H1 (cell line): Measurements from ENCODE around the gene TMEM14B. TPM values are rescaled to one million over a fixed set of nuclear protein-coding genes. Genes with fewer than 3 reads are reported as not detected.
"Not testable (repeated sequence)": the region's sequence is repeated elsewhere in the genome, so short reads cannot be mapped to it uniquely, and the experiment has no call there.

ENCODE experiments used
- CTCF ChIA-PET: fragments of 300-600 bp; sonication (Branson Sonifier 250); formaldehyde crosslinking; loops from one replicate; lab custom pipeline; 2021; ENCODE audit not compliant: partially characterized antibody; lab: Charles Lee
- POLR2A ChIA-PET: fragments of 300-600 bp; sonication (Branson Sonifier 250); formaldehyde crosslinking; loops from one replicate; lab custom pipeline; 2021; ENCODE audit warnings: inconsistent platforms; ENCODE audit not compliant: partially characterized antibody; lab: Charles Lee
- DNase-seq, 2 experiments: peaks; one replicate each; pipeline versions ENCODE4 v3.0.0 to v3.0.0-alpha.2; 2010 to 2022; ENCODE audit warnings: low spot score in 2 of 2, low read depth in 1 of 2, mixed read lengths in 1 of 2
- FAIRE-seq: peaks from 2 replicates; lab custom pipeline; 2011; peaks lifted over from hg19 to GRCh38; lab: Jason Lieb, UNC
- H2AFZ ChIP-seq: 2 replicates; pipeline ENCODE4 v1.8.1; 2012; ENCODE audit warnings: low read length, inconsistent platforms
- H2AK5ac ChIP-seq: 2 replicates; pipeline ENCODE4 v1.6.1; 2013; ENCODE audit warnings: low read depth, low read length
- H2BK120ac ChIP-seq: replicated peaks from 2 replicates; pipeline ENCODE3; 2013; ENCODE audit warnings: low read depth, low read length, inconsistent platforms
- H2BK12ac ChIP-seq: 2 replicates; pipeline ENCODE4 v1.6.1; 2013; ENCODE audit warnings: low read depth, low read length
- H2BK15ac ChIP-seq: 2 replicates; pipeline ENCODE4 v1.6.1; 2013; ENCODE audit warnings: low read length
- H2BK20ac ChIP-seq: 2 replicates; pipeline ENCODE4 v1.6.1; 2013; ENCODE audit warnings: low read length
- H2BK5ac ChIP-seq: 2 replicates; pipeline ENCODE4 v1.6.1; 2013; ENCODE audit warnings: low read depth, low read length
- H3K14ac ChIP-seq: 2 replicates; pipeline ENCODE4 v1.6.1; 2013; ENCODE audit warnings: inconsistent platforms; ENCODE audit not compliant: insufficient read length
- H3K18ac ChIP-seq: 2 replicates; pipeline ENCODE4 v1.6.1; 2013; ENCODE audit warnings: low read length; ENCODE audit errors: extremely low read depth
- H3K23ac ChIP-seq: 2 replicates; pipeline ENCODE4 v1.6.1; 2013; ENCODE audit warnings: inconsistent platforms; ENCODE audit not compliant: insufficient read length
- H3K23me2 ChIP-seq: 2 replicates; pipeline ENCODE4 v1.6.1; 2013; ENCODE audit warnings: low read depth, low read length
- H3K27ac ChIP-seq: 2 replicates; pipeline ENCODE4 v1.6.1; 2011; ENCODE audit warnings: low read depth, low read length, inconsistent platforms
- H3K27me3 ChIP-seq, 4 experiments: replicated peaks in 1 of 4; 1 replicate in 1 of 4; 2 replicates in 3 of 4; pipeline versions ENCODE4 v1.6.1 to v1.8.1; 2011 to 2013; ENCODE audit warnings: low read length in 3 of 4, mild to moderate bottlenecking in 3 of 4, inconsistent platforms in 2 of 4, mixed read lengths in 2 of 4, moderate library complexity in 1 of 4; ENCODE audit not compliant: control insufficient read depth in 3 of 4, insufficient read depth in 3 of 4; ENCODE audit errors: extremely low read depth in 1 of 4
- H3K36me3 ChIP-seq, 4 experiments: 2 replicates each; pipeline versions ENCODE4 v1.6.1 to v1.8.1; 2011 to 2013; ENCODE audit warnings: mild to moderate bottlenecking in 4 of 4, low read length in 3 of 4, moderate library complexity in 2 of 4, control low read depth in 1 of 4, inconsistent platforms in 1 of 4; ENCODE audit not compliant: insufficient read depth in 4 of 4, control insufficient read depth in 2 of 4
- H3K4ac ChIP-seq: replicated peaks from 2 replicates; pipeline ENCODE3; 2013; ENCODE audit warnings: low read length, low read depth, mixed read lengths, inconsistent platforms; ENCODE audit not compliant: insufficient read length
- H3K4me1 ChIP-seq, 4 experiments: replicated peaks in 1 of 4; 1 replicate in 1 of 4; 2 replicates in 3 of 4; pipeline versions ENCODE4 v1.6.1 to v1.8.1; 2011 to 2013; ENCODE audit warnings: low read length in 3 of 4, inconsistent platforms in 2 of 4, mixed read lengths in 1 of 4; ENCODE audit not compliant: insufficient read depth in 4 of 4, control insufficient read depth in 3 of 4
- H3K4me2 ChIP-seq, 2 experiments: 2 replicates each; pipeline versions ENCODE4 v1.6.1 to v1.8.1; 2011 to 2013; ENCODE audit warnings: low read depth in 2 of 2, low read length in 2 of 2, control low read depth in 1 of 2, inconsistent platforms in 1 of 2, mild to moderate bottlenecking in 1 of 2; ENCODE audit not compliant: insufficient read depth in 1 of 2
- H3K4me3 ChIP-seq, 4 experiments: fragments of 200-600, 300-600 bp in 1 of 4; sonication (generic), shearing (Covaris generic), sonication (Bioruptor Twin) in 1 of 4; 2 replicates each; pipeline versions ENCODE4 v1.5.1 to v1.8.1; 2011 to 2016; ENCODE audit warnings: low read length in 4 of 4, low read depth in 3 of 4, control low read depth in 2 of 4, inconsistent platforms in 2 of 4, mild to moderate bottlenecking in 2 of 4, mixed read lengths in 1 of 4, moderate library complexity in 1 of 4; ENCODE audit not compliant: insufficient read depth in 2 of 4; ENCODE audit errors: extremely low read depth in 1 of 4
- H3K56ac ChIP-seq: replicated peaks from 2 replicates; pipeline ENCODE3; 2013; ENCODE audit warnings: low read depth, mild to moderate bottlenecking, mixed read lengths, low read length, inconsistent platforms; ENCODE audit not compliant: insufficient read length
- H3K79me1 ChIP-seq: 2 replicates; pipeline ENCODE4 v1.6.1; 2013; ENCODE audit warnings: low read depth, low read length, control low read depth
- H3K79me2 ChIP-seq, 2 experiments: 2 replicates each; pipeline versions ENCODE4 v1.6.1 to v1.8.1; 2012 to 2013; ENCODE audit warnings: low read length in 2 of 2, mild to moderate bottlenecking in 2 of 2, inconsistent platforms in 1 of 2; ENCODE audit not compliant: insufficient read depth in 2 of 2, control insufficient read depth in 1 of 2
- H3K9ac ChIP-seq, 4 experiments: replicated peaks in 1 of 4; 1 replicate in 1 of 4; 2 replicates in 3 of 4; pipeline versions ENCODE4 v1.6.1 to v1.8.1; 2011 to 2013; ENCODE audit warnings: low read depth in 3 of 4, low read length in 3 of 4, control low read depth in 2 of 4, mild to moderate bottlenecking in 2 of 4, moderate library complexity in 2 of 4, inconsistent platforms in 1 of 4; ENCODE audit errors: extremely low read depth in 1 of 4
- H3K9me3 ChIP-seq, 2 experiments: 2 replicates each; pipeline versions ENCODE4 v1.6.1 to v1.8.1; 2012 to 2013; ENCODE audit warnings: mild to moderate bottlenecking in 2 of 2, moderate library complexity in 2 of 2, control low read depth in 1 of 2, inconsistent platforms in 1 of 2, low read depth in 1 of 2, low read length in 1 of 2, mixed read lengths in 1 of 2; ENCODE audit not compliant: insufficient read depth in 2 of 2
- H4K20me1 ChIP-seq, 2 experiments: replicated peaks in 1 of 2; 2 replicates each; pipeline versions ENCODE3 to v1.8.1; 2011 to 2013; ENCODE audit warnings: inconsistent platforms in 2 of 2, low read length in 2 of 2, mild to moderate bottlenecking in 1 of 2; ENCODE audit not compliant: insufficient read depth in 2 of 2, control insufficient read depth in 1 of 2
- H4K5ac ChIP-seq: 2 replicates; pipeline ENCODE4 v1.6.1; 2013; ENCODE audit warnings: low read length, low read depth, mixed read lengths, inconsistent platforms; ENCODE audit not compliant: insufficient read length
- H4K8ac ChIP-seq: 2 replicates; pipeline ENCODE4 v1.8.0; 2013; ENCODE audit warnings: mild to moderate bottlenecking, moderate library complexity, low read length, inconsistent platforms; ENCODE audit not compliant: insufficient read depth; ENCODE audit errors: extremely low read depth
- H4K91ac ChIP-seq: replicated peaks from 2 replicates; pipeline ENCODE3; 2013; ENCODE audit warnings: low read length, mixed read lengths, inconsistent platforms; ENCODE audit not compliant: insufficient read length
- WGBS, 2 experiments: shearing (Covaris generic) in 1 of 2; methylation state at CpG; one replicate each; pipeline versions ENCODE4 v1.1.6 to v1.1.7; 2013 to 2015; ENCODE audit warnings: low lambda C conversion rate in 2 of 2, mixed read lengths in 2 of 2, inconsistent platforms in 1 of 2, low coverage in 1 of 2, missing lambda C conversion rate in 1 of 2; ENCODE audit not compliant: insufficient replicate concordance in 2 of 2, insufficient coverage in 1 of 2, insufficient read length in 1 of 2; ENCODE audit errors: extremely low coverage in 1 of 2, missing lambda C conversion rate in 1 of 2; 5-methylcytosine and 5-hydroxymethylcytosine counted together
- polyA plus RNA-seq, 7 experiments: library from polyadenylated mRNA; depleted of rRNA in 3 of 7; stranded (reverse) in 5 of 7; unstranded in 2 of 7; fragments of >200 nt in 5 of 7; fragments of 200-250 nt in 2 of 7; gene quantifications; 1 replicate in 5 of 7; 2 replicates in 1 of 7; 4 replicates in 1 of 7; pipeline versions ENCODE4 v1.2.1 to v1.2.3, GENCODE V29; 2011 to 2013; ENCODE audit warnings: missing spikeins in 2 of 7, mixed read lengths in 2 of 7
- total RNA-seq: library from RNA; stranded (reverse); fragmentation: NEBNext Ultra II Directional; extraction: Animal tissue kit (Norgen Biotek cat#: 25700); gene quantifications from 2 replicates; pipeline ENCODE4 v1.2.1, GENCODE V29; 2021

The TMEM14B gene
- total and polyA plus RNA-seq, 2 of the 8 experiments (the other 6 are each of a cell fraction or from before 2014, with no cell fraction given), result 84.6 to 109 TPM

DNA sequence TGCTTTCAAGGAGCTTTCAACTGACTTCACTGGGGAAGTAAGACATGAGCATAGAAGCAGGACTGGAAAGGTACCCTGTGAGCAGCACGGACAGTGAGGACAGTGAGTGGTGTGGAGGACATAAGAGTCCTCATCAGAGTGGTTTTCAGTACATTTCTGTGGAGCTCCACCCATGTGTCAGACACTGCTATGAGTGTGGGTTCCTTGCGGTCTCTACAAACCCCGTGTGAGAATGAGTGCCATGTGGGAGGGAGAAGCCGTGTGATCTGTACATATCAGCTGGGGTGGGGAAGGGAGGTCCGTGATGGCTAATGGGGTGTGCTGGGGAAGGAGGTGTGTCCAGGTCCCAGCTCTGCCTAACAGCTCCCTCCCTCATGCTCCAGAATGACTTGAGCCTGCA, 4.2 kb downstream of the TMEM14B start:
- H3K9me3 ChIP-seq, H3K4ac ChIP-seq, H2BK12ac ChIP-seq, H3K4me2 ChIP-seq, H2BK15ac ChIP-seq, H3K4me3 ChIP-seq, FAIRE-seq, H2BK20ac ChIP-seq, H2BK120ac ChIP-seq, H3K23me2 ChIP-seq, H2BK5ac ChIP-seq, H3K23ac ChIP-seq, H3K18ac ChIP-seq, H3K9ac ChIP-seq, H3K27me3 ChIP-seq, H2AFZ ChIP-seq, H4K5ac ChIP-seq, H3K14ac ChIP-seq, H2AK5ac ChIP-seq, DNase-seq, H4K8ac ChIP-seq, H3K4me1 ChIP-seq, H3K56ac ChIP-seq, CTCF ChIA-PET, H3K79me1 ChIP-seq, H4K91ac ChIP-seq: not testable (repeated sequence)
- WGBS, 2 experiments, result 90% methylated on average over 5 of the region's 5 CpGs; no CpG with 5 or more reads in 1 of the 2 experiments
- H3K79me2 ChIP-seq, result peaks cover 9 to 77% of the 10 kb centered on the region in 2 experiments
- POLR2A ChIA-PET, result interaction anchor here (0.6 to 1.0 kb wide), 3 partner anchors 50 to 186 kb away, joined by 3 to 4 read pairs (median 3); no protein-coding TSS in a partner anchor
- H3K36me3 ChIP-seq, result peaks cover 10 to 53% (median 35%) of the 10 kb centered on the region in 4 experiments
- peaks cover 19% of the 10 kb centered on the region in 2 experiments for H4K20me1 ChIP-seq
- 0 out of 2 replicates have a peak overlapping the region, but pooled peaks have one; percentile 32 for H3K27ac ChIP-seq
